Stomach (tissue), 4 donors: ENCODE results near the gene DPT.

Experiments used
- POLR2A ChIP-seq, 4 donors: fragments of 450-650 bp; IDR thresholded peaks; one replicate each; pipeline ENCODE4 v1.6.1; 2016; ENCODE audit warnings: antibody characterized with exemption in 4 of 4, control low read depth in 2 of 4, mild to moderate bottlenecking in 1 of 4, moderate library complexity in 1 of 4
- POLR2AphosphoS5 ChIP-seq, 3 donors: sonication (generic); formaldehyde crosslinking; IDR thresholded peaks; one replicate each; pipeline ENCODE4 v1.6.1; 2016; ENCODE audit warnings: antibody characterized with exemption in 3 of 3
- TF ChIP-seq, protein P1 (sequence below), 7 experiments: fragments of 450-650 bp in 4 of 7; fragments of 200-600 bp in 3 of 7; sonication (generic) in 3 of 7; IDR thresholded peaks; one replicate each; pipeline ENCODE4 v1.5.1; 2016 to 2019; ENCODE audit warnings: antibody characterized with exemption in 7 of 7, control low read depth in 2 of 7, mild to moderate bottlenecking in 1 of 7

DNA sequence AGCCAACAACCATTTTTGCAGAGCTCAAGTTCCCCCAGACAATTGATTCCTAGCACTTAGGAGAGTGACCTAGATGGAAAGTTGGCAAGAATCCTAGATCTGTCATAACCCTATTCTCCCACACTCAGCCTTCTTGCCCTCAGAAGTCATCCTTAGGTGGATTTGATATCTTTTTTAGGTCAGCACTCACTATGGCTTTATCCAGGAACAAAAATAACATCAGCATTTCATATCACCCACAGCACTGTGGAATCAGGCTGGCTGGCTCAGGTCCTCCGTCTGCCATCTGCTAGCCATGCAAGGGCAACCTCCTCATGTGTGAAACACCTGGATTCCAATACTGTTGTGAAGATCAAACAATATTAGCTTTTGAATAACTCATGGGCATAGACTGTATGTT, 6.0 kb downstream of the DPT start:
- TF ChIP-seq POLR2AphosphoS5 (IDR thresholded peaks at IDR 0.05) (no peak), POLR2A (IDR thresholded peaks at IDR 0.05) (no peak)
- TF ChIP-seq, protein P1, sequence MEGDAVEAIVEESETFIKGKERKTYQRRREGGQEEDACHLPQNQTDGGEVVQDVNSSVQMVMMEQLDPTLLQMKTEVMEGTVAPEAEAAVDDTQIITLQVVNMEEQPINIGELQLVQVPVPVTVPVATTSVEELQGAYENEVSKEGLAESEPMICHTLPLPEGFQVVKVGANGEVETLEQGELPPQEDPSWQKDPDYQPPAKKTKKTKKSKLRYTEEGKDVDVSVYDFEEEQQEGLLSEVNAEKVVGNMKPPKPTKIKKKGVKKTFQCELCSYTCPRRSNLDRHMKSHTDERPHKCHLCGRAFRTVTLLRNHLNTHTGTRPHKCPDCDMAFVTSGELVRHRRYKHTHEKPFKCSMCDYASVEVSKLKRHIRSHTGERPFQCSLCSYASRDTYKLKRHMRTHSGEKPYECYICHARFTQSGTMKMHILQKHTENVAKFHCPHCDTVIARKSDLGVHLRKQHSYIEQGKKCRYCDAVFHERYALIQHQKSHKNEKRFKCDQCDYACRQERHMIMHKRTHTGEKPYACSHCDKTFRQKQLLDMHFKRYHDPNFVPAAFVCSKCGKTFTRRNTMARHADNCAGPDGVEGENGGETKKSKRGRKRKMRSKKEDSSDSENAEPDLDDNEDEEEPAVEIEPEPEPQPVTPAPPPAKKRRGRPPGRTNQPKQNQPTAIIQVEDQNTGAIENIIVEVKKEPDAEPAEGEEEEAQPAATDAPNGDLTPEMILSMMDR (IDR thresholded peaks at IDR 0.05): no peak
